RWPE1 (cell line): Measurements from ENCODE around the gene CORO2A.
A peak's percentile ranks its signal among the peaks of the same experiment; 100 is the strongest.

Source experiments
- CTCF ChIA-PET: fragments of 350-600 bp; sonication (Branson Sonifier 250); formaldehyde crosslinking; extraction: SDS; loops from one replicate; lab custom pipeline; 2021; lab: Yijun Ruan, JAX
- POLR2A ChIA-PET: fragments of 400-600 bp; formaldehyde crosslinking; extraction: SDS; loops from one replicate; lab custom pipeline; 2020; ENCODE audit warnings: antibody characterized with exemption; ENCODE audit not compliant: low non-redundant PET; lab: Yijun Ruan, JAX
- DNase-seq: peaks from one replicate; pipeline ENCODE4 v3.0.0; 2012; ENCODE audit warnings: low spot score
- H3K27ac ChIP-seq: fragments of 450-650 bp; 2 replicates; pipeline ENCODE4 v1.5.1; 2017
- CTCF ChIP-seq: fragments of 450-650 bp; conservative IDR thresholded peaks from 2 replicates; pipeline ENCODE4 v1.5.1; 2017; ENCODE audit warnings: low read depth, mild to moderate bottlenecking

CORO2A gene

GRCh38 chr9:98164912-98165311 lies 27.5 kb downstream of the CORO2A start:
- no peak for TF ChIP-seq CTCF
- ChIA-PET CTCF (no interaction called here), POLR2A (no interaction called here)
- H3K27ac ChIP-seq, result peak overlapping the region; percentile 31
- DNase-seq, result no peak

GRCh38 chr9:98162613-98163012 lies 29.8 kb downstream of the CORO2A start:
- DNase-seq, result peak; percentile 95
- CTCF ChIA-PET, result no interaction called here
- H3K27ac ChIP-seq, result peak overlapping the region; percentile 93
- TF ChIP-seq CTCF, result no peak
- POLR2A ChIA-PET, result no interaction called here

- no peak for DNase-seq
- ChIA-PET POLR2A (no interaction called here), CTCF (interaction anchor here (0.8 kb wide), 1 partner anchor 48 kb away, joined by 4 read pairs; no protein-coding TSS in a partner anchor)
- peak overlapping the region; percentile 93 for H3K27ac ChIP-seq
- no peak for TF ChIP-seq CTCF
Measured at GRCh38 chr9:98161851-98162250, 30.6 kb downstream of the CORO2A start.

GRCh38 chr9:98159790-98160189 lies 32.6 kb downstream of the CORO2A start:
- TF ChIP-seq CTCF, result no peak
- H3K27ac ChIP-seq, result peak overlapping the region; percentile 22
- POLR2A ChIA-PET, result interaction anchor here (0.6 kb wide), 1 partner anchor 12 kb away, joined by 3 read pairs; no protein-coding TSS in a partner anchor
- CTCF ChIA-PET, result interaction anchor here (1.1 kb wide), 1 partner anchor 96 kb away, joined by 3 read pairs; the partner anchor contains the start of gene TBC1D2
- DNase-seq, result no peak

- no peak for TF ChIP-seq CTCF
- DNase-seq, result no peak
- peak overlapping the region; percentile 22 for H3K27ac ChIP-seq
- ChIA-PET CTCF (interaction anchor here (1.1 kb wide), 1 partner anchor 97 kb away, joined by 3 read pairs; the partner anchor contains the start of gene TBC1D2), POLR2A (no interaction called here)
Measured at GRCh38 chr9:98159301-98159700, 33.1 kb downstream of the CORO2A start.

- DNase-seq, result no peak
- no peak for TF ChIP-seq CTCF
- ChIA-PET POLR2A (no interaction called here), CTCF (no interaction called here)
- peak overlapping the region; percentile 22 for H3K27ac ChIP-seq
Measured at GRCh38 chr9:98158071-98158831, 34.2 kb downstream of the CORO2A start.
